ENCODE measurements around the gene CDCA7L.
"Not testable (repeated sequence)": the region's sequence is repeated elsewhere in the genome, so short reads cannot be mapped to it uniquely, and the experiment has no call there.

Gene CDCA7L

DNA sequence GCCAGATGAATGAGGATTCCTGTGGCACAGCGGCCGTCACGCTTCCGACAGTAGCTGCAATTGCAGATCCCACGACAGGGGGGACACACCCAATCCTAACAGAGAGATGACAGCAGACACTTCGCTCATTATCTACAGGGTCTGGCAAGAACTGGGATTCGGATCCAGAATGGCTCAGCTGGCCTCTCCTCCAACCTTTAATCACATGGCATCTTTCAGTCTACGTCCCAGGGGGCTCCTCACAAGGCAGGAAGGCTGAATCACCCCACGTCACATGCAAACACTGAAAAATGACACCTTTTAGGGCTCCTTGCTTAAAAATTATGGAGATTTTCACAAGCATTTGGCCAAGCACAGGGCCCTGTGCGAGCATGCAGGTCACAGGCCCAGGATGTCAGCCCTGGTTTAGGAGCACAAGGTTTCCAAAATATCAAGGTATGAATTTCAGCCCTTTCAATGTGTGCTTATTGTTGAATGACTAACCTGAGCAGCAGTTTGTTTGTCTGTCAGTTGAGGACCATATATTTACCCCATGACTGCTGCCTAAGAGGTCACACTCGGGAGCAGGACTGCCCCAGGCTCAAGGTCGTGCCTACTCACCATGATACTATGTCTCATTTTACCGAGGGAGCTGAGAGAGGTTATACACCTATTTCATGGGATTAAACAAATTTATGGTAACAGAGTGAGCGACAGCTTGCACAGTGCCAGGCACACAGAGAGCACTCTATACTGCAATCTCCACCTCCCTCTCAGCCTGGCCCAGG, 42.5 kb downstream of the CDCA7L start:
- DNase-seq (ENCODE audit: low read depth): no peak

GRCh38 chr7:21902240-21902639, 43.5 kb downstream of the CDCA7L start:
- DNase-seq (ENCODE audit: low read depth): peak; percentile 2

DNA sequence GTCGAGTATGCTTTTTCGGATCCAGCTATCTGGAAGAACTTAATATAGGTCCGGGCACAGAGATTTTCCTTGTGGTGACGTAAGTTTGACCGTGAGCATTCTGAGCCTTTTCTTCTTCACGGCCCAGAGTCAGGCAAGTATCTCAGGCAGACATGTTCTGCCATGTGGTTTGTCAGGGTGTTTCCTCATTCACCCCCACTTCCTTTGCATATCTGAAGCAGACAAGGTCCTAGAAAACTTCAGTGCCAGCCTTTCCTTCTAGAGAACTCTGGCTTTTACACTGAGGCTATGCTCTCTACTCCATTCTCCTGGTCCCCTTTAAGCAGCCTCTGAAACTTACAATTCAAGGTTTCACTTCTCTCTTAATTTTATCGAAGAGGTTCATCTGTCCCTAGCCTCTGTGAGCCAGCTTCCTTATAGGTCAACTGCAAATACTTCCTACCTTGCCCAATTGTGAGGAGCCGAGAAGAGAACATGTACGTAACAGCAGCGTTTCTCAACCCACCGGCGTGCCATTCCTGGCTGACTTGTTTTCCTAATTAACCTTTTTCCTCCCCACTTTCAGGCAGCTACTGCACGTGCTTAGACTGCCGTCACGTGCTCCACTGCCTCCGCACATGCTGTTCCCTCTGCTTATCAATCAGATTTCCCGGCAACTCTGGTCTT, 47.3 kb downstream of the CDCA7L start:
- no peak for DNase-seq (ENCODE audit: low read depth)

DNA sequence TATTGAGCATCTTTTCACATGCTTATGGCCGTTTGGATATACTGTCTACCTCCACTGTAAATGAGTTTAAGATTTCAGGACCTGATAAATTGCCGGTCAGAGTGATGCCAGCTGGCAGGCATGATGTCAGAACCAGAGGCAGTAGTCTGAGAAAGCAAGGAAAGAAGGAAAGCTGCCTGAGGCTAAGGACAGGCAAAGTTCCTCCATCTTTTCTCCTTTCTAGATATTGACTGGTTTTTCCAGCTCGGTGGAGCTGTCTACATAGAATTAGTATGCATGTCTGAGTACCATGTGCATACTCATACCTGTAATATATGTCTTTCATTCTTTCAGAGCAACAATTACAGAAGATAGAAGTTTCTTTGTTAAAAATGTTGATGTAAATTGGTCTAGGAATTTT, 52.3 kb downstream of the CDCA7L start:
- no peak for DNase-seq (ENCODE audit: low read depth)

GRCh38 chr7:21891291-21891690, 54.4 kb downstream of the CDCA7L start:
- no peak for DNase-seq (ENCODE audit: low read depth)

DNA sequence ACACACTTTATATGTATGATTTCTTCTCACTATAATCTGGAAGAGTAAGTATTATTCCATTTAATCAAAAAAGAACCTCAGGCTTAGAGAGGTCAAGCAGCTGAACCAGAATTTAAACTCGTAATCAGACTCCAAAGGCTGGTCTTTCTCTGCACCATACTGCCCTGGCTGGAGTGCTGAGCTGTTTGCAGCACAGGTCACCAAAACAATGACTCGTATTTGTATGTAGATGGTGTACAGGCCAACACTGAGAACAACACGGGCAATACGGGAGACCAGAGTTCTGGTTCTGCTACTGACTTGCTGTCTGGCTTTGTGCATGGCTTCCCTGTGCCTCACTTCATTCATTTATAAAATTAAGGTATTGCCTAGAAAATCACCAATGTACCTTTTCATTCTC, 57.9 kb downstream of the CDCA7L start:
- no peak for DNase-seq (ENCODE audit: low read depth)

- no peak for DNase-seq (ENCODE audit: low read depth)
These were observed 58.3 kb downstream of the CDCA7L start for GRCh38 chr7:21887353-21887752.

GRCh38 chr7:21886396-21886795, 59.3 kb downstream of the CDCA7L start:
- no peak for DNase-seq (ENCODE audit: low read depth)

- DNase-seq (ENCODE audit: low read depth): no peak
These were observed 61.2 kb downstream of the CDCA7L start for GRCh38 chr7:21884496-21884895.

DNA sequence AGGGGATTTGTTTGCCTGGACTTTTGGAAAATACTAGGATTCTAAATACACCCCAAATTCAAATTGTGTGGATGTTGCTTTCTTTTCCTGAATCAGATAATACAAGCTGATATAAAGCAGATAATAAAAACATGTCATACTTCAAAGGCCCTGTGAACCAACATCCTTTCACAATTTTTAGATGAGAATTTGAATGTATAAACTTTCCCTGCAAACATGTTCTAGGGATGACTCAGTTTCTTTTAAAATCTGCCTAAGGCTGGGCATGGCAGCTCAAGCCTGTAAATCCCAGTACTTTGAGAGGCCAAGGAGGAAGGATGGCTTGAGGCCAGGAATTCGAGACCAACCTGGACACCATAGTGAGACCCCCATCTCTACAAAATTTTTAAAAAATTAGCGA, 62.2 kb downstream of the CDCA7L start:
- DNase-seq (ENCODE audit: low read depth): not testable (repeated sequence)

GRCh38 chr7:21883069-21883468, 62.6 kb downstream of the CDCA7L start:
- DNase-seq (ENCODE audit: low read depth): no peak

DNA sequence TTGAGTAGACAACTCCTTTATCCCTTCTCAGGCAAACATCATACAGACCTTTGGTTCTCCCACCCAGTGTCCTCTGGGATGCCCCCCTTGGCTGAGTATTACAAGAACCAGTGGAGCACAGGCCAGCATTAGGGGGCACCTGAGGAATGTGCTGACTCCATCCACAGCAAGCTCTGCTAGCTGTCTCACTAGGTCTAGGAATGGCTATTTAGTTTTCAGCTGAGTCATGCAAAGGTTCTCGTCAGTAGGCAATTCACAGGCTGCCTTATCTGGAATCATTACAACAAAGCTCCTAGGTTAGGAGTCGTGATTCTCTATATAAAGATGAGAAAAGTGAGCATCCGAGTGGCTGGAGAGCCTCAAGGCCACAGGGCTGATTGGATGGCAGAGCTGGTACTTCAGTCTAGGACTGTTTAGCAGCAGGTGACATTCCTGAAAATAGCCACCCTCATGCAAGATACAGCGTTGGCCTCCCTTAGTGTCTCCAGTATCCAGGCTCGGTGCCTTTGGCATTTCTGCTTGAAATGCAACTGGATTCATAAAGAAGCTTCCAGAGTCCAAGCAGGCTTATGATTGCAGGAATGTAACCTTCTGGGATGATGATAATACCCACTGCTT, 75.8 kb downstream of the CDCA7L start:
- DNase-seq (ENCODE audit: low read depth): no peak

DNA sequence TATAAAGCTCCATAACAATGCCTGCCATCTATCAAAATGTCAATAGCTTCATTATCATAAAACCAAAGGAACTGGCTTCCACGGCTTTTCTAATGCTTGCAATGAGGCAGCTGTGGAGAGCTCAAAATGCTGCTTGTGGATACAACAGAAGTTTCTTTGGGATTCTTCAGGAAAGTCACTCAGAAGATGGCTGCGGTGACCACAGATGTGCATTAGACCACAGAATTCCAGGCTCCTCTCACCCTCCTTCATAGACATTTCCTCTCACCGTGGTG, 77.2 kb downstream of the CDCA7L start:
- DNase-seq (ENCODE audit: low read depth): no peak

- DNase-seq (ENCODE audit: low read depth): no peak
These were observed 77.7 kb downstream of the CDCA7L start for GRCh38 chr7:21867816-21868575.

DNA sequence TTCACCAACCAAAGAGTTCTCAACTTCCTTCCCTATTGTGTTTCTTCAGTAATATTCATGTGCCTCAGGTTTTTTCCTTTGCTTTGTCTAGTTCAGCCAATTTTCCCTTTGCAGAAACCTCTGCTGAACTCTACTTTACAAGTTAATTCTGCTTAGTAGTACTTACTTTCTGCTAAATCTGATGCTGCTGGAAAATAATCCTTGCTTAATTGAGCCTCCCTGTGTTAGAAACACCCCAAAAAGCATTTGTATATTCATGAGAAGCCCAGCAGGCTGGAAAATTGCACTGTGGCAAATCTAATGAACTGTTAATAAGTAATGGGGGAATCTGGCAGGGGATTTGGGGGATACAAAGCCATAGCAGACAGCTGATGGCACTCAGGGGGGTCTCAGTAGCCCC, 78.5 kb downstream of the CDCA7L start:
- DNase-seq (ENCODE audit: low read depth): no peak

DNA sequence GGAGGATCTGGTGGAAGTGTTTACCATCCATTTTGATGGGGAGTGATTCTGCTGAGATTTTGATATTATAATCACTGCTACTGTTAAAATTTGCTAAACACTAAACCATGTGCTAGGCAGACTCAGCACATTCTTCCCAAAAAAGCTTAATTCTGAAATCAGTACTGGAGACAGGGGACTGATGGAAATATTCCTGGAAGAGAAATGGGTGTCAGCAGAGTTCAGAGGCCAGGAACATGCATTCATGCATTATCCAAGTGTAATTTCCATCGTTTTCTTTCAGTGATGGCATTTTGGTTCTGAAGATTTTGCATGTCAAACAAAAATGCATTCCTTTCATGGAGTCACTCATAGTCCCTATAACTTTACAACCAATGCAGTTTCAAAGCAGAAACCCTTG, 79.0 kb downstream of the CDCA7L start:
- DNase-seq (ENCODE audit: low read depth): no peak

DNA sequence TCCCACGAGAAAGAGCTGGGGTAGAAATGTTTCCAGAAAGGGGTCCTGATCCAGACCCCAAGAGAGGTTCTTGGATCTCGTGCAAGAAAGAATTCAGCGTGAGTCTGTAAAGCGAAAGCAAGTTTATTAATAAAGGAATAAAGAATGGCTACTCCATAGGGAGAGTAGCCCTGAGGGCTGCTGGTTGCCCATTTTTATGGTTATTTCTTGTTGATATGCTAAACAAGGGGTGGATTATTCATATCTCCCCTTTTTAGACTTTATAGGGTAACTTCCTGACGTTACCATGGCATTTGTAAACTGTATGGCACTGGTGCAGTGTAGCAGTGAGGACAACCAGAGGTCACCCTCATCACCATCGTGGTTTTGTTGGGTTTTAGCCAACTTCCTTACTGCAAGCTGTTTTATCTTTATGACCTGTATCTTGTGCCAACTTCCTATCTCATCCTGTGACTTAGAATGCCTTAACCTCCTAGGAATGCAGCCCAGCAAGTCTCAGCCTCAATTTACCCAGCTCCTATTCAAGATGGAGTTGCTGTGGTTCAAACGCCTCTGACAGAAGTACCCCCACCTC, 80.0 kb downstream of the CDCA7L start:
- not testable (repeated sequence) for DNase-seq (ENCODE audit: low read depth)

DNA sequence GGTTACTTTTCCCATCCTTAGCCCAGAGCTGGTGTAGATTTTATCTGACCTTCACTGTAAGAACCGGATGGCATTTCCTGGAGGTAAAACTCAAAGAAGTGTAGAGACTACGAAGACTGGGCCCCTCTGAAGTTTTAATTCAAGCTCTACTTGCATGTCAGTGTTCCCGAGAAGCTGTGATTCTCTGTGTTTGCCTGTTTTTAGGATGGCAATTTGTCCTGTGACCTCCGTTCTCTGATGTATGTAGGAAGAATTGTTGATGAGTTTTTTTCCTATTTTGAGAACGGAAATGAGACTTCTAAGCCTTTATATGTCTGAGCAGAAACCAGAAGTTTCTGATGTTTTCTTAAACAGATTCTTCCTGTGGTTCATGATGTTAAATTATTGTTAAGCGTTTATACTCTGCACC, 94.1 kb downstream of the CDCA7L start:
- no peak for DNase-seq (ENCODE audit: low read depth)
